ENCODE measurements around the gene KAZN.
A peak's percentile ranks its signal among the peaks of the same experiment; 100 is the strongest.

Gene KAZN

DNA sequence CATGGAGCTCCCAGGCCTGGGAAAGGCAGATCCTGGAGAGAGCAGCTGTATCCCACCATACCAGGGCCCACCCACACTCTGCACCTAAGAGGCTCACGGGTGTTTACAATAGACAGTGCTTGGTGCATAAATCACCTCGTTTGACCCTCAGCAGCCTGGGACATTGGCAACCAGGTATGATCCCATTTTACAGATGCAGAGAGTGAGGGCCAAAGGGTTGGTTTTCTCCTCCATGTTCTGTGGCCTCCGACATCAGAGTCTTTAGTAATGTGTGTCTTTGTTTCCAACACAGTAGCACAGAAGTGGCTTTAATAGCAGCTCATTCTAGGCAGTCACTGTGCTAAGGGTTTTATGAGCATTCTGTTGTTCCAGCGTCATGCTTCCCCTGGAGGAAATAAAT is 176.5 kb downstream of the KAZN start:
- TF ChIP-seq, protein P1, sequence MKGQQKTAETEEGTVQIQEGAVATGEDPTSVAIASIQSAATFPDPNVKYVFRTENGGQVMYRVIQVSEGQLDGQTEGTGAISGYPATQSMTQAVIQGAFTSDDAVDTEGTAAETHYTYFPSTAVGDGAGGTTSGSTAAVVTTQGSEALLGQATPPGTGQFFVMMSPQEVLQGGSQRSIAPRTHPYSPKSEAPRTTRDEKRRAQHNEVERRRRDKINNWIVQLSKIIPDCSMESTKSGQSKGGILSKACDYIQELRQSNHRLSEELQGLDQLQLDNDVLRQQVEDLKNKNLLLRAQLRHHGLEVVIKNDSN (IDR thresholded peaks at IDR 0.05): no peak
- no peak for TF ChIP-seq EGR1 (IDR thresholded peaks at IDR 0.05)
- TF ChIP-seq, protein P2, sequence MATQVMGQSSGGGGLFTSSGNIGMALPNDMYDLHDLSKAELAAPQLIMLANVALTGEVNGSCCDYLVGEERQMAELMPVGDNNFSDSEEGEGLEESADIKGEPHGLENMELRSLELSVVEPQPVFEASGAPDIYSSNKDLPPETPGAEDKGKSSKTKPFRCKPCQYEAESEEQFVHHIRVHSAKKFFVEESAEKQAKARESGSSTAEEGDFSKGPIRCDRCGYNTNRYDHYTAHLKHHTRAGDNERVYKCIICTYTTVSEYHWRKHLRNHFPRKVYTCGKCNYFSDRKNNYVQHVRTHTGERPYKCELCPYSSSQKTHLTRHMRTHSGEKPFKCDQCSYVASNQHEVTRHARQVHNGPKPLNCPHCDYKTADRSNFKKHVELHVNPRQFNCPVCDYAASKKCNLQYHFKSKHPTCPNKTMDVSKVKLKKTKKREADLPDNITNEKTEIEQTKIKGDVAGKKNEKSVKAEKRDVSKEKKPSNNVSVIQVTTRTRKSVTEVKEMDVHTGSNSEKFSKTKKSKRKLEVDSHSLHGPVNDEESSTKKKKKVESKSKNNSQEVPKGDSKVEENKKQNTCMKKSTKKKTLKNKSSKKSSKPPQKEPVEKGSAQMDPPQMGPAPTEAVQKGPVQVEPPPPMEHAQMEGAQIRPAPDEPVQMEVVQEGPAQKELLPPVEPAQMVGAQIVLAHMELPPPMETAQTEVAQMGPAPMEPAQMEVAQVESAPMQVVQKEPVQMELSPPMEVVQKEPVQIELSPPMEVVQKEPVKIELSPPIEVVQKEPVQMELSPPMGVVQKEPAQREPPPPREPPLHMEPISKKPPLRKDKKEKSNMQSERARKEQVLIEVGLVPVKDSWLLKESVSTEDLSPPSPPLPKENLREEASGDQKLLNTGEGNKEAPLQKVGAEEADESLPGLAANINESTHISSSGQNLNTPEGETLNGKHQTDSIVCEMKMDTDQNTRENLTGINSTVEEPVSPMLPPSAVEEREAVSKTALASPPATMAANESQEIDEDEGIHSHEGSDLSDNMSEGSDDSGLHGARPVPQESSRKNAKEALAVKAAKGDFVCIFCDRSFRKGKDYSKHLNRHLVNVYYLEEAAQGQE (IDR thresholded peaks at IDR 0.05; ENCODE audit: low read depth): no peak
- TF ChIP-seq, protein P3, sequence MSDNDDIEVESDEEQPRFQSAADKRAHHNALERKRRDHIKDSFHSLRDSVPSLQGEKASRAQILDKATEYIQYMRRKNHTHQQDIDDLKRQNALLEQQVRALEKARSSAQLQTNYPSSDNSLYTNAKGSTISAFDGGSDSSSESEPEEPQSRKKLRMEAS (IDR thresholded peaks at IDR 0.05): no peak
- TF ChIP-seq FOXM1 (IDR thresholded peaks at IDR 0.05; ENCODE audit: borderline replicate concordance, low read depth): no peak
- no peak for TF ChIP-seq NFIC (IDR thresholded peaks at IDR 0.05)

DNA sequence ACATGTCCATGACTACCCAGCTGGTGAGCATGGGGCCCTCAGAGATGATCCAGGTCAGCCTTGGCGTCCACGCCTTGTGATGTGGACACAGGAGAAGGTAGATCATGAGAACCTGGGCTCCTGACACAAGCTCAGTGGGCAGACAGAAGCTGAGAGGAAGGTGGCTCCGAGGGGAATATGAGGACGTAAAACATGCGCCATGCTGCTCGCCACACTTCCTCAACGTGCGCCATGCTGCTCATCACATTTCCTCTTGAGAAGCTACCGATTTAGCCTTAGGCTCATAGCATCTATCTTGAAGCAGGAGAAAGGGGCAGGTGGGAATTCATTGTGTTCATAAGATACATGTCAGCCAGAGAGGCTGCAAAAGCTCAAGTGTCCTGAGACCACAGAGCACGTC is 176.9 kb downstream of the KAZN start:
- no peak for TF ChIP-seq FOXM1 (IDR thresholded peaks at IDR 0.05; ENCODE audit: borderline replicate concordance, low read depth)
- no peak for TF ChIP-seq EP300 (IDR thresholded peaks at IDR 0.05; ENCODE audit: borderline replicate concordance)
- no peak for TF ChIP-seq EGR1 (IDR thresholded peaks at IDR 0.05)
- no peak for TF ChIP-seq TCF12 (IDR thresholded peaks at IDR 0.05; ENCODE audit: low read depth)
- TF ChIP-seq, protein P1 (IDR thresholded peaks at IDR 0.05): no peak
- no peak for TF ChIP-seq CREB1 (IDR thresholded peaks at IDR 0.05; ENCODE audit: low read depth)

DNA sequence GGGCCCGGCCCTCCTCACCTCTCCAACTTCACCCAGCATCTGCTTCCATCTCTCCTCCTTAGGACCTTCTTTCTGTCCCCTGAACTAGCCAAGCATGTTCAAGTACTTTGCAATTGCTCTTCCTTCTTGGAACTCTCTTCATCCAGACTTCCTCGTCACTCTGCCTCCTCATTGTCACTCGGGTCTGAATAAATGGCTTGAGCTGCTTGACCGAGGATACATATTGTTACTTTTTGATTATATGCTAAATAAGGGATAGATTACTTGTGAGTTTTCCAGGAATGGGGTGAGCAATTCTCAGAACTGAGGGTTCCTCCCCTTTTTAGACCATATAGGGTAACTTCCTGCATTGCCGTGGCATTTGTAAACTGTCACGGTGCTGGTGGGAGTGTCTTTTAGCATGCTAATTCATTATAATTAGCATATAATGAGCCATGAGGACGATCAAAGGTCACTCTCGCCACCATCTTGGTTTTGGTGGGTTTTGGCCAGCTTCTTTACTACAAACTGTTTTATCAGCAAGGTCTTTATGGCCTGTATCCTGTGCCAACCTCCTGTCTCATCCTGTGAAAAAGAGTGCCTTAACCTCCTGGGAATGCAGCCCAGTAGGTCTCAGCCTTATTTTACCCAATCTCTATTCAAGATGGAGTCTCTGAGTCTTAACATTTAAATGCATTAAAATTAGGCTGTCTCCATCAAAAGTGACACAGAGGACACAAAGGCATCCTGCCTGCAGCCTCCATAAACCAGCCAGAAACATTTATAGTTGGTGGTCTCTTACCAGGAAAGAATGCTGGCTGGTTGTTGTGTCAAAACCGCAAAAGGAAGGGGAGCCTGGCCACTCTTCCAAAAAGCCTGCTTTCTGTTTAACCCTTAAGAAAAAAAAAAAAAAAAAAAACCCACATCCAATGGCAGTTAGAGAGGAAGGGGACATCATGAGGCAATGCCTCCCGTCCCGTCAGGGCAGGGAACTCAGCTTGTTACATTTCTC is 179.3 kb downstream of the KAZN start:
- TF ChIP-seq EGR1 (IDR thresholded peaks at IDR 0.05) (no peak), TAF1 (IDR thresholded peaks at IDR 0.05; ENCODE audit: low read depth) (no peak), RAD21 (IDR thresholded peaks at IDR 0.05; ENCODE audit: low read depth) (no peak), FOXM1 (IDR thresholded peaks at IDR 0.05; ENCODE audit: borderline replicate concordance, low read depth) (no peak), CEBPB (IDR thresholded peaks at IDR 0.05) (no peak)

DNA sequence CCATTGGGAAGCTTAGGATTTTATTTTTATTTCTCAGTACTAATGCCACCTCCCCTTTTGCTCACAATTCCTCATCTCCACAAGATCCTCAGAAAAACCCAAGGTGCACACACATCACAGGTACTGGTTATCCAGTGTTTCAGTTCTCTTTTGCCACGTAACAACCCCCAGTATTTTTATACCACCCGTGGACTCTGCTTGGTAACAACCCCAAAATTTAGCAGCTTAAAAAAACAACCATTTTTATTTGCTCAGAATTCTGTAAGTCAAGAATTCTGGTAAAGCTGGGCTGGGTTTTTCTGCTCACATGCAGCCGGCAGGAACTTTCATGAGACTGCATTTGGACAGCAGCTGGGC is 180.0 kb downstream of the KAZN start:
- TF ChIP-seq FOXM1 (IDR thresholded peaks at IDR 0.05; ENCODE audit: borderline replicate concordance, low read depth) (no peak), RAD21 (IDR thresholded peaks at IDR 0.05; ENCODE audit: low read depth) (no peak), CEBPB (IDR thresholded peaks at IDR 0.05) (no peak), NFIC (IDR thresholded peaks at IDR 0.05) (no peak), CREB1 (IDR thresholded peaks at IDR 0.05; ENCODE audit: low read depth) (no peak), ZBTB7A (IDR thresholded peaks at IDR 0.05; ENCODE audit: low read depth) (no peak), TCF12 (IDR thresholded peaks at IDR 0.05; ENCODE audit: low read depth) (no peak), TEAD4 (IDR thresholded peaks at IDR 0.05) (no peak), EGR1 (IDR thresholded peaks at IDR 0.05) (no peak), YY1 (IDR thresholded peaks at IDR 0.05; ENCODE audit: low read depth) (no peak), EP300 (IDR thresholded peaks at IDR 0.05; ENCODE audit: borderline replicate concordance) (no peak), TAF1 (IDR thresholded peaks at IDR 0.05; ENCODE audit: low read depth) (no peak)
- TF ChIP-seq, protein P1 (IDR thresholded peaks at IDR 0.05): no peak
- TF ChIP-seq, protein P3 (IDR thresholded peaks at IDR 0.05): no peak
- TF ChIP-seq, protein P2 (IDR thresholded peaks at IDR 0.05; ENCODE audit: low read depth): no peak

DNA sequence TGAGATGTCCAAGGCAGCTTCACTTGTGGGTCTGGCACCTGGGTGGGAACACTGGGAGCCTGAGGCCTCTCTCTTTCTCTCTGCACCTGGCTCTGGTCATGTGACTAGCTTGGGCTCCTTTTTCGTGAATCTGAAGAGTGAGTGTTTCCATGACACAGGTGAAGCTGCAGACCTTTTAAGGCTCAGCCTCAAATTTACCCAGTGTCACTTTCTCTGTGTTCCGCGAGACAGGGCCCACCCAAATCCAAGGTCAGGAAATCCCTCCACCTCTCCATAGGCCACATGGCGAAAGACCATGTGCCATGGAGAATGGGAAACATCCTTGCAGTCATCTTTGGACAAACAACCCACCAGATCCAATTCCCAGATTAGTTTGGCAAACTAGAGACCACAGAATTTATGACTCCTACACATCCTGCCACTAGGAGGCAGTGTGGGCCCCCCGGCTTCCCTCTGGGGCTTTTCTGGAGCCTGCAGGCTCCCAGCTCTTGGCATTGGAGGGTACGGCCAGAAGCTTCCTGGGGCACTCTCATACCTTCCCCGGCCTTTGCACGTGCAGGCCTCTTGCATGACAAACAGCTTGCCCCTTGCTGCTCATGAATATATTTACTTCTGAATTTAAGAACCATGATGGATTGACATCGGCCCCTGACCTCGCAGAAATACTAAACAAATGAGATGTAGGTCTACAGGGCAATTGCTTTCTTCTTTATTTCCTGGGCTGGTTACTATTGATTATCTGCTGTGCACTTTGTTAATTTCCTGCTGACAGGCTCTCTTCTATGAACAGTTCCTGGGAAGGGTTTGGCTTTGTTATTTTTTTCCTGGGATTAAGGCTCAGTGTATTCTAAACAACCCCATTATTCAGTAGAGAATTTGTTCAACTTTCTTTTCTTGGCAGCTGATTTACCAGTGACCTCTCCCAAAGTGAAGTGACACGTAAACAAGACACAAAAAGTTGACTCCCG is 180.7 kb downstream of the KAZN start:
- TF ChIP-seq TAF1 (IDR thresholded peaks at IDR 0.05; ENCODE audit: low read depth) (no peak), RAD21 (IDR thresholded peaks at IDR 0.05; ENCODE audit: low read depth) (peak; percentile 73), FOXM1 (IDR thresholded peaks at IDR 0.05; ENCODE audit: borderline replicate concordance, low read depth) (no peak)
- TF ChIP-seq, protein P3 (IDR thresholded peaks at IDR 0.05): no peak
